ENCODE measurements around the gene COA8. TPM values are rescaled to one million over a fixed set of nuclear protein-coding genes. Genes with fewer than 3 reads are reported as not detected.

The COA8 gene
- polyA plus RNA-seq, 3 donors = 13.2 to 58.1 (median 52.3) TPM

DNA sequence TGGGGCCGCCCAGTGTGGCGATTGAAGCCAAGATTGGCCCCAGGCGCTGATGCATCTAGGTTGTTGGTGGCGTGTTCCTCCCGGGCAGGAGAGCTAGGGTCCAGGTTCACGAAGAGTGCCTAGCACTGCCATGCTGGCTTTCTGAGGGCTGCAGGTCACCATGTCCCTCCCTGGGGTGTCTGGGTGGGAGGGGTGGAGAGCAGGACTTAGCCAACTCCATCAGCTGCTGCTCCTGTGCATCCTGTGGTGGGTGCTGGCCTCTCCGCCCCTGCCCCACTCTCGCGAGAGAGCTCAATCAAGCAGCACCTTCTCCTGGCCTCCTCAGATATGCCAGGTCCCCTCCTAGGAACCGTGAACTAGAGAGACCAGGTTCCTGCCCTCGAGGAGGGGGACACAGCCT, 31.9 kb upstream of the COA8 start:
- intact Hi-C loops (cut with micrococcal nuclease) = no loop called here
- DNase-seq = no peak
- H3K36me3 ChIP-seq (replicated peaks in 1 of 2; ENCODE audit: control insufficient read depth in 1 of 2, insufficient read depth in 2 of 2, low read length in 2 of 2) = peaks cover 8 to 27% of the 10 kb centered on the region in 2 donors
- H3K4me3 Mint-ChIP-seq = no peak overlapping the region
- peak overlapping the region in 1 of 7 donors; percentile 66 for H3K27ac Mint-ChIP-seq
- peaks cover 5 to 23% of the 10 kb centered on the region in 2 donors for H3K36me3 Mint-ChIP-seq
- WGBS (ENCODE audit: insufficient coverage) = 100% methylated on average over 6 of the region's 11 CpGs
- H2AFZ ChIP-seq (ENCODE audit: insufficient read depth, low read depth, low read length, poor library complexity, severe bottlenecking) = no peak overlapping the region
- peaks cover 20% of the 10 kb centered on the region for H3K79me2 ChIP-seq (ENCODE audit: insufficient read depth, low read length)
- H3K4me1 Mint-ChIP-seq = peaks cover 43% of the 10 kb centered on the region
- H3K4me3 ChIP-seq (replicated peaks in 1 of 3; ENCODE audit: low read depth in 2 of 3, low read length in 3 of 3) = no peak overlapping the region
- peaks cover 1 to 3% (median 2%) of the 10 kb centered on the region in 3 donors for H3K27me3 Mint-ChIP-seq (ENCODE audit: low read depth in 3 of 3)
- peaks cover 42 to 43% of the 10 kb centered on the region in 2 donors for H3K4me1 ChIP-seq (ENCODE audit: control insufficient read depth in 1 of 2, insufficient read depth in 2 of 2, low read length in 2 of 2)
- TF ChIP-seq CTCF (IDR thresholded peaks at IDR 0.05) = no peak
- H3K27me3 ChIP-seq (ENCODE audit: control insufficient read depth in 2 of 2, insufficient read depth in 2 of 2, low read length in 2 of 2) = no peaks in the 10 kb centered on the region
- peaks cover 8% of the 10 kb centered on the region for H4K20me1 ChIP-seq (ENCODE audit: insufficient read depth, low read length)
- H3K9ac ChIP-seq (ENCODE audit: insufficient read depth, low read length, poor library complexity, severe bottlenecking) = no peak overlapping the region
- H3K9me3 Mint-ChIP-seq = no peaks in the 10 kb centered on the region
- no peak overlapping the region for H3K27ac ChIP-seq (ENCODE audit: low read depth in 1 of 2, low read length in 2 of 2)
- no peaks in the 10 kb centered on the region for H3K9me3 ChIP-seq (replicated peaks in 1 of 2; ENCODE audit: control insufficient read depth in 1 of 2, insufficient read depth in 1 of 2, low read length in 2 of 2)
- no peak overlapping the region for H3K4me2 ChIP-seq (replicated peaks; ENCODE audit: extremely low read depth, low read length, poor library complexity, severe bottlenecking)

GRCh38 chr14:103531421-103532215, 31.1 kb upstream of the COA8 start:
- Mint-ChIP-seq H3K27me3 (ENCODE audit: low read depth in 3 of 3) (peaks cover 0 to 3% (median 1%) of the 10 kb centered on the region in 3 donors), H3K36me3 (peaks cover 3 to 23% of the 10 kb centered on the region in 2 donors), H3K9me3 (no peaks in the 10 kb centered on the region), H3K4me3 (no peak overlapping the region), H3K4me1 (peaks cover 36% of the 10 kb centered on the region), H3K27ac (peak overlapping the region in 1 of 7 donors; percentile 21)
- Histone ChIP-seq H3K9me3 (replicated peaks in 1 of 2; ENCODE audit: control insufficient read depth in 1 of 2, insufficient read depth in 1 of 2, low read length in 2 of 2) (no peaks in the 10 kb centered on the region), H2AFZ (ENCODE audit: insufficient read depth, low read depth, low read length, poor library complexity, severe bottlenecking) (no peak overlapping the region), H3K27ac (ENCODE audit: low read depth in 1 of 2, low read length in 2 of 2) (no peak overlapping the region), H3K27me3 (ENCODE audit: control insufficient read depth in 2 of 2, insufficient read depth in 2 of 2, low read length in 2 of 2) (no peaks in the 10 kb centered on the region), H3K79me2 (ENCODE audit: insufficient read depth, low read length) (peaks cover 20% of the 10 kb centered on the region), H3K9ac (ENCODE audit: insufficient read depth, low read length, poor library complexity, severe bottlenecking) (no peak overlapping the region), H3K4me1 (ENCODE audit: control insufficient read depth in 1 of 2, insufficient read depth in 2 of 2, low read length in 2 of 2) (peaks cover 34 to 35% of the 10 kb centered on the region in 2 donors), H4K20me1 (ENCODE audit: insufficient read depth, low read length) (peaks cover 8% of the 10 kb centered on the region), H3K4me3 (replicated peaks in 1 of 3; ENCODE audit: low read depth in 2 of 3, low read length in 3 of 3) (no peak overlapping the region), H3K4me2 (replicated peaks; ENCODE audit: extremely low read depth, low read length, poor library complexity, severe bottlenecking) (no peak overlapping the region), H3K36me3 (replicated peaks in 1 of 2; ENCODE audit: control insufficient read depth in 1 of 2, insufficient read depth in 2 of 2, low read length in 2 of 2) (peaks cover 8 to 30% of the 10 kb centered on the region in 2 donors)
- DNase-seq = no peak
- 95% methylated on average over 15 of the region's 15 CpGs for WGBS (ENCODE audit: insufficient coverage)
- intact Hi-C loops (cut with micrococcal nuclease) = no loop called here
- no peak for TF ChIP-seq CTCF (IDR thresholded peaks at IDR 0.05)
